GM10266 (cell line): Measurements from ENCODE around the gene FSCB.
"Not testable (repeated sequence)": the region's sequence is repeated elsewhere in the genome, so short reads cannot be mapped to it uniquely, and the experiment has no call there.

Experiments
- DNase-seq: peaks from one replicate; pipeline ENCODE4 v3.0.0; 2012; ENCODE audit errors: extremely low spot score
- TF ChIP-seq, protein P1 (sequence below): IDR thresholded peaks from 2 replicates; pipeline ENCODE4 v1.5.1; 2012; ENCODE audit warnings: mild to moderate bottlenecking, low read depth; ENCODE audit not compliant: control insufficient read depth, insufficient read depth; ENCODE audit errors: missing control alignments

FSCB gene, protein sequence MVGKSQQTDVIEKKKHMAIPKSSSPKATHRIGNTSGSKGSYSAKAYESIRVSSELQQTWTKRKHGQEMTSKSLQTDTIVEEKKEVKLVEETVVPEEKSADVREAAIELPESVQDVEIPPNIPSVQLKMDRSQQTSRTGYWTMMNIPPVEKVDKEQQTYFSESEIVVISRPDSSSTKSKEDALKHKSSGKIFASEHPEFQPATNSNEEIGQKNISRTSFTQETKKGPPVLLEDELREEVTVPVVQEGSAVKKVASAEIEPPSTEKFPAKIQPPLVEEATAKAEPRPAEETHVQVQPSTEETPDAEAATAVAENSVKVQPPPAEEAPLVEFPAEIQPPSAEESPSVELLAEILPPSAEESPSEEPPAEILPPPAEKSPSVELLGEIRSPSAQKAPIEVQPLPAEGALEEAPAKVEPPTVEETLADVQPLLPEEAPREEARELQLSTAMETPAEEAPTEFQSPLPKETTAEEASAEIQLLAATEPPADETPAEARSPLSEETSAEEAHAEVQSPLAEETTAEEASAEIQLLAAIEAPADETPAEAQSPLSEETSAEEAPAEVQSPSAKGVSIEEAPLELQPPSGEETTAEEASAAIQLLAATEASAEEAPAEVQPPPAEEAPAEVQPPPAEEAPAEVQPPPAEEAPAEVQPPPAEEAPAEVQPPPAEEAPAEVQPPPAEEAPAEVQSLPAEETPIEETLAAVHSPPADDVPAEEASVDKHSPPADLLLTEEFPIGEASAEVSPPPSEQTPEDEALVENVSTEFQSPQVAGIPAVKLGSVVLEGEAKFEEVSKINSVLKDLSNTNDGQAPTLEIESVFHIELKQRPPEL

DNA sequence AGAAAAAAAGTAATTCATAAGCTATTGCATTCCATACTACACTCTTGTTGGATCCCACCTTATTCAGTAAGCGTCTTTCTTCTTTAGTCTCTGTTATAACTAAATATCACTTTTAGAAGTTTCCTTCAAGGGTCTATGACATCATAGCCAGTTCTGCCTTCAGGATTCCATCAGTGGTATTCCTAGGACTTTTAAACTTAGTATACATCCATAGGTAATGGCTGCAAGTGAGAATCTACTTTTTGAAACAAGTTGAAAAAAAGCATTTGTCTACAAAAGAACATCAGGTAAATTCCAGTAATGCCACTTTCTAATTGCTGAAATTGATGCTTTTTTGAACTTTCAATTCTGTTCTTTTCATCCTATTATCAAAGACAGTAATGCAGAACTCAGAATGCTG is at the start of gene FSCB:
TSS of gene FSCB (minus strand) at position 101 of the 400 bp plus-strand sequence. CDS start 296 bp downstream, outside the sequence.
- TF ChIP-seq, protein P1, sequence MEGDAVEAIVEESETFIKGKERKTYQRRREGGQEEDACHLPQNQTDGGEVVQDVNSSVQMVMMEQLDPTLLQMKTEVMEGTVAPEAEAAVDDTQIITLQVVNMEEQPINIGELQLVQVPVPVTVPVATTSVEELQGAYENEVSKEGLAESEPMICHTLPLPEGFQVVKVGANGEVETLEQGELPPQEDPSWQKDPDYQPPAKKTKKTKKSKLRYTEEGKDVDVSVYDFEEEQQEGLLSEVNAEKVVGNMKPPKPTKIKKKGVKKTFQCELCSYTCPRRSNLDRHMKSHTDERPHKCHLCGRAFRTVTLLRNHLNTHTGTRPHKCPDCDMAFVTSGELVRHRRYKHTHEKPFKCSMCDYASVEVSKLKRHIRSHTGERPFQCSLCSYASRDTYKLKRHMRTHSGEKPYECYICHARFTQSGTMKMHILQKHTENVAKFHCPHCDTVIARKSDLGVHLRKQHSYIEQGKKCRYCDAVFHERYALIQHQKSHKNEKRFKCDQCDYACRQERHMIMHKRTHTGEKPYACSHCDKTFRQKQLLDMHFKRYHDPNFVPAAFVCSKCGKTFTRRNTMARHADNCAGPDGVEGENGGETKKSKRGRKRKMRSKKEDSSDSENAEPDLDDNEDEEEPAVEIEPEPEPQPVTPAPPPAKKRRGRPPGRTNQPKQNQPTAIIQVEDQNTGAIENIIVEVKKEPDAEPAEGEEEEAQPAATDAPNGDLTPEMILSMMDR = no peak
- no peak for DNase-seq

DNA sequence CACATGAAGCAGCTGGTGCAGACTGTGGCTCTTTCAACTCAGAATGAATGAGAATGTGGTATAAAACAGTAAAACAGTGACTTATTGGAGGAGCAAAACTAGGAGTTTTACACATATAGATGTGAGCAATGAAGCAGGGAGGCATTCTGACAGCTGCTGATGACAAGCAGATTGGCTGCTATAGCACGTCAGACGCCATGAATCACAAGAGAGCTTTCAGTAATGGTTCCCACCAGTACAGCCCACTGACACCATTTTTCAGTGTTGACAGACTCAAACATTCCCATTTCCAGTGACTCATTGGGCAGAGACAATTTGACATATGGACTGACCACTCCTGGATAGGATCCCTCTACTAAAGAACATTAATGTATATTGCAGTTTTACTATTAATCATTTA is 24.6 kb upstream of the FSCB start:
- TF ChIP-seq, protein P1 = no peak
- DNase-seq = no peak

DNA sequence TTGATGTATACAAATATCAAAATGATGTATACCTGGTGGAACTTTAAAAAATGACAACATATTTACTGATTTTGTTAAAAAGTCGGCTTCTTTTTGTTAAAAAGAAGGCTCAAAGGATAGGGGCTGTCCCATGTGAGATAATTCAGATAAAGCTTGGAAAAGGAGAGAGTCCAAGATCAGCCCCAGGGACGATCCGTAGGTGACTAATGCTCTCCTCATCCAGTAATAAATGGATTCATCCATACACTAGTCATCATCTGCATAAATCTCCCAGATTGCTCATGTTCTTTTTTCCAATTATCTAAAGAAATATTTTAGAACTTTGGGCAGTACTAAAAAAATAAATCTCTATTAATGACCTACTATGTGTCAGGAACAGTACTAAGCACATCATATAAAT is 23.4 kb upstream of the FSCB start:
- TF ChIP-seq, protein P1 = no peak
- DNase-seq = no peak

DNA sequence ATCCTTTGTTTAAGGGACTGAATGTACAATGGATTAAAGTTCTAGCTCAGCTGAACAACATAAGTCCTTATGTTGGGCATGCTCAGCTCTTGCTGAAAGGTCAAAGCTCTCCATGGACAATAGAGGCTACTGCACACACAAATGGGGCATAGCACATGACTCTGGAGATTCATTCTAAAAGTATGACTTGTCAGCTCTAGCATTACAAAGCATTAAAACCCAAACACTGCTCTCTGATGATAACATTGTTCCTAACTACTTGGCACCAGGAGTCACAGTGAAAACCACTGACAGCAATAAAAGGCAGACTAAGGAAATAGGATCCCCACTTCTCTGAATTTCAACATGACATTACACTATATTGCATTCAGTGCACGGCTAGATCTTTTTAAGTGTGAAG is 21.9 kb upstream of the FSCB start:
- TF ChIP-seq, protein P1 = no peak
- DNase-seq = no peak

DNA sequence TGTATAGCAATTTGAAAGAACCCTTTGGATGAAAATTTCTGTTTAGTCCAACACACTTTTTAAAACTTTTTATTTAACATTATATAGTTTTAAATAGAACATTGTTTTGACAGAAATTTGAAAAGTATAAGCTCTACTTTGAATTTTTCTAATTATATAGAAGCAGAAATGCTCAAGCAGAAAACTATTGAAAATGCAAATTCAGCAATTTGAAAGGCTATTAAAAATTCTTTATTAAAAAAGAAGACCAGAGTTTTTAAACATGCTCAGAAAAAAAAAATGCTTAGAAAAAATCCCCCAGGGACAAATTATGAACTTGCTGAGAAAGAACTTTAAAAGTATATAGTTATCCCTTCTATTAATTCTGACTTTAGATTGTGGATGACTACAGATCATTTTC is 21.1 kb upstream of the FSCB start:
- TF ChIP-seq, protein P1 = no peak

DNA sequence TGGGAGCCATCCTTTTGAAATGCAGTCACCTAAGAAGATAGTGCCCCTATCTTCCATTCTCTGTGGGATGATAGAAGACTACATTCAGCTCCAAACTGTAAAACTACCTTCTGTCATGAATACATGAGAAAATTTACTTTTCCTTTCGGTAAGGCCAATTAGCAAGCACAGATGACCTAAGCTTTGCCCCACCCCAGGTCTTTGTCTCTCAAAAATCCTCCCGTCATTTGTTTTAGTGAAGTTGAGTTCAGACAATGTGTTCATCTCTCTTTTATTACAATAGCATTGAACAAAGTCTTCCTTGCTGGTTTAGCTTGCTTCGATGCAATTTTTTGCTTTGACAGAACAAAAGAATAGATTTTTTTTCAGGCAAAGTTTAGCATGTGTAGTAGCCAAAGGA is 18.2 kb upstream of the FSCB start:
- TF ChIP-seq, protein P1 = no peak
- DNase-seq = no peak

More for the DNA sequence above, 21.1 kb upstream of the FSCB start:
- DNase-seq = no peak

DNA sequence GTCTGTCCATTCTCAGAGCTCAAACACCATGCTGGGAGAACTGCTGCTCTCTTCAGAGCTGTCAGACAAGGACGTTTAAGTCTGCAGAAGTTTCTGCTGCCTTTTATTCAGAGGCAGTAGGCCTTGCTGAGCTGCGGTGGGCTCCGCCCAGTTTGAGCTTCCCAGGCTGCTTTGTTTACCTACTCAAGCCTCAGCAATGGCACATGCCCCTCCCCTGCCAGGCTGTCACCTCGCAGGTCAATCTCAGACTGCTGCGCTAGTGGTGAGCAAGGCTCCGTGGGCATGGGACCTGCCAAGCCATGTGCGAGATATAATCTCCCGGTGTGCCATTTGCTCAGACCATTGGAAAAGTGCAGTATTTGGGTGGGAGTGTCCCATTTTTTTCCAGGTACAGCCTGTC is 8.6 kb upstream of the FSCB start:
- DNase-seq = not testable (repeated sequence)
